ENCODE measurements around the gene TNK1.

Gene TNK1

DNA sequence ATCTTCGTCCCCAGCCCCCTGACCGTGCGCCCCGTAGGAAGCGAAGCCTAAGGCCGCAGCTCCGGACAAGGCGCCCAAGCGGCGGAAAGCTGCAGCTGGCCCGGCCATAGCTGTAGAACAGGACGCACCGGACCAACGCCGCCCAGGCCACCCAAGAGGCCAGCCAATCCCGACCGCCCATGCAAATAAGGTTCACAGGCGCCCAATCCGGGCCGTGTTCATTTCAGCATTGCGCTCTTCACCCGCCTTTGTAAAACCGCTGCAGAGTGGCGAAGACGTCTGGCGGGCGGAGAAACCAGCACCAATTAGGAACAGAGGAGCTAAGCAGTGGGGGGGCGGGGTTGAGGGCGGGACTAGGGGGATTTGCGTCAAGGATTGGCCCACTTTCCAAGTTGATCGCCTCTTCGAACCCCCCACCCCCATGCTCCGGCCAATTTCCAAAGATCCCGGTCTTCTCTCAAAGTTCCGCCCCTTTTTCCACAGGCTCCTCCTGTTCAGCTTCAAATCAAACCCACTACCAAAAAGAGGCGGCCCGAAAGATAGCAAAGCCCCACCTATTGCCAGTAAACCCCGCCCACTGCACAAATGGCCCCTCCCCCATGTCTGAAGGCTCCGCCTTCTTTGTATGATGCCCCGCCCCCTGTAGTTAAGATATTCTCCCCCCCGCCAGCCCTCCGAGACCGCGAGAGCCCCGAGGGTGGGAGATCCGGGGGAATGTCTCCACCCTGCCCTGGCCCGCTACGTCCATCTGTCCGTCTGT, 23.3 kb downstream of the TNK1 start, which contains the start of gene TMEM256:
Gene TMEM256, minus strand, starts transcription at position 121 of the 760 bp plus-strand sequence. Its CDS starts 13 bp downstream, at position 108.
- Histone ChIP-seq H3K27ac (ENCODE audit: extremely low read depth, low read depth, low read length) (peak within 1 kb of the TSS; percentile 81), H3K4me1 (ENCODE audit: control insufficient read depth, insufficient read depth, low read length) (peaks cover 8% of the 10 kb centered on the region), H3K9me3 (ENCODE audit: control insufficient read depth, insufficient read depth, low read depth, low read length) (no peaks in the 10 kb centered on the region), H3K36me3 (ENCODE audit: control insufficient read depth in 2 of 2, insufficient read depth in 1 of 2, low read length in 2 of 2) (peaks cover 6 to 14% of the 10 kb centered on the region in 2 experiments; a peak in 2 of 3 replicates), H3K4me3 (ENCODE audit: low read depth, low read length) (peak within 1 kb of the TSS; percentile 83)
- ChIA-PET POLR2A (interaction anchor here (0.5 to 3.2 kb wide), 62 partner anchors 9 to 1922 kb away, joined by 3 to 67 read pairs (median 5); partner anchors contain the start of genes ACADVL, ATP1B2, CD68 and CHRNB1), CTCF (interaction anchor here (0.6 to 2.7 kb wide), 9 partner anchors 10 to 318 kb away, joined by 3 to 21 read pairs (median 3); partner anchors contain the start of gene PLSCR3)
- TF ChIP-seq GLI2 (tag by site-specific recombination; IDR thresholded peaks at IDR 0.05; ENCODE audit: borderline replicate concordance, low read depth) = no peak
- TF ChIP-seq ZNF248 (tag by site-specific recombination; IDR thresholded peaks at IDR 0.05) = no peak
- TF ChIP-seq, protein P1, sequence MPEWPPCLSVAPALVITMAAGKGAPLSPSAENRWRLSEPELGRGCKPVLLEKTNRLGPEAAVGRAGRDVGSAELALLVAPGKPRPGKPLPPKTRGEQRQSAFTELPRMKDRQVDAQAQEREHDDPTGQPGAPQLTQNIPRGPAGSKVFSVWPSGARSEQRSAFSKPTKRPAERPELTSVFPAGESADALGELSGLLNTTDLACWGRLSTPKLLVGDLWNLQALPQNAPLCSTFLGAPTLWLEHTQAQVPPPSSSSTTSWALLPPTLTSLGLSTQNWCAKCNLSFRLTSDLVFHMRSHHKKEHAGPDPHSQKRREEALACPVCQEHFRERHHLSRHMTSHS (tag by site-specific recombination; IDR thresholded peaks at IDR 0.05) = no peak
- peak; percentile 39; the same call in 1 of the 2 replicates for TF ChIP-seq ZEB2 (tag by site-specific recombination; IDR thresholded peaks at IDR 0.05)
- TF ChIP-seq, protein P2, sequence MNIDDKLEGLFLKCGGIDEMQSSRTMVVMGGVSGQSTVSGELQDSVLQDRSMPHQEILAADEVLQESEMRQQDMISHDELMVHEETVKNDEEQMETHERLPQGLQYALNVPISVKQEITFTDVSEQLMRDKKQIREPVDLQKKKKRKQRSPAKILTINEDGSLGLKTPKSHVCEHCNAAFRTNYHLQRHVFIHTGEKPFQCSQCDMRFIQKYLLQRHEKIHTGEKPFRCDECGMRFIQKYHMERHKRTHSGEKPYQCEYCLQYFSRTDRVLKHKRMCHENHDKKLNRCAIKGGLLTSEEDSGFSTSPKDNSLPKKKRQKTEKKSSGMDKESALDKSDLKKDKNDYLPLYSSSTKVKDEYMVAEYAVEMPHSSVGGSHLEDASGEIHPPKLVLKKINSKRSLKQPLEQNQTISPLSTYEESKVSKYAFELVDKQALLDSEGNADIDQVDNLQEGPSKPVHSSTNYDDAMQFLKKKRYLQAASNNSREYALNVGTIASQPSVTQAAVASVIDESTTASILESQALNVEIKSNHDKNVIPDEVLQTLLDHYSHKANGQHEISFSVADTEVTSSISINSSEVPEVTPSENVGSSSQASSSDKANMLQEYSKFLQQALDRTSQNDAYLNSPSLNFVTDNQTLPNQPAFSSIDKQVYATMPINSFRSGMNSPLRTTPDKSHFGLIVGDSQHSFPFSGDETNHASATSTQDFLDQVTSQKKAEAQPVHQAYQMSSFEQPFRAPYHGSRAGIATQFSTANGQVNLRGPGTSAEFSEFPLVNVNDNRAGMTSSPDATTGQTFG (tag by site-specific recombination; IDR thresholded peaks at IDR 0.05; ENCODE audit: borderline replicate concordance) = no peak
- TF ChIP-seq ZNF274 (IDR thresholded peaks at IDR 0.05; ENCODE audit: low read length) = no peak
- TF ChIP-seq ZNF274 (tag by site-specific recombination; IDR thresholded peaks at IDR 0.05; ENCODE audit: borderline replicate concordance) = no peak
- TF ChIP-seq ZNF174 (tag by site-specific recombination; IDR thresholded peaks at IDR 0.05) = no peak
- TF ChIP-seq ZNF624 (tag by site-specific recombination; IDR thresholded peaks at IDR 0.05) = no peak
- no peak for TF ChIP-seq ZNF426 (tag by site-specific recombination; IDR thresholded peaks at IDR 0.05)
- no peak for TF ChIP-seq ZNF560 (tag by site-specific recombination; IDR thresholded peaks at IDR 0.05; ENCODE audit: borderline replicate concordance)
- peak; percentile 93 for TF ChIP-seq GLIS2 (tag by site-specific recombination; IDR thresholded peaks at IDR 0.05)
- no peak for TF ChIP-seq MYNN (tag by site-specific recombination; IDR thresholded peaks at IDR 0.05; ENCODE audit: borderline replicate concordance)
- peak; percentile 93 for TF ChIP-seq SP3 (tag by site-specific recombination; IDR thresholded peaks at IDR 0.05)
- peak; percentile 58; the same call in 1 of the 2 replicates for TF ChIP-seq ZNF2 (tag by site-specific recombination; IDR thresholded peaks at IDR 0.05)
- no peak for TF ChIP-seq ZNF416 (tag by site-specific recombination; IDR thresholded peaks at IDR 0.05)
- TF ChIP-seq ZNF610 (tag by site-specific recombination; IDR thresholded peaks at IDR 0.05; ENCODE audit: borderline replicate concordance) = no peak
- TF ChIP-seq ZNF654 (tag by site-specific recombination; IDR thresholded peaks at IDR 0.05; ENCODE audit: low read depth) = no peak
- TF ChIP-seq, protein P3, sequence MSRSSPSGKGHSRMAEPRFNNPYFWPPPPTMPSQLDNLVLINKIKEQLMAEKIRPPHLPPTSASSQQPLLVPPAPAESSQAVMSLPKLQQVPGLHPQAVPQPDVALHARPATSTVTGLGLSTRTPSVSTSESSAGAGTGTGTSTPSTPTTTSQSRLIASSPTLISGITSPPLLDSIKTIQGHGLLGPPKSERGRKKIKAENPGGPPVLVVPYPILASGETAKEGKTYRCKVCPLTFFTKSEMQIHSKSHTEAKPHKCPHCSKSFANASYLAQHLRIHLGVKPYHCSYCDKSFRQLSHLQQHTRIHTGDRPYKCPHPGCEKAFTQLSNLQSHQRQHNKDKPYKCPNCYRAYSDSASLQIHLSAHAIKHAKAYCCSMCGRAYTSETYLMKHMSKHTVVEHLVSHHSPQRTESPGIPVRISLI (tag by site-specific recombination; IDR thresholded peaks at IDR 0.05) = no peak
- TF ChIP-seq BCL11B (tag by site-specific recombination; IDR thresholded peaks at IDR 0.05; ENCODE audit: low read depth) = peak; percentile 91
- no peak for TF ChIP-seq ZNF202 (tag by site-specific recombination; IDR thresholded peaks at IDR 0.05; ENCODE audit: borderline replicate concordance)
- TF ChIP-seq TRIM28 (IDR thresholded peaks at IDR 0.05; ENCODE audit: borderline replicate concordance, low read length) = no peak
- no peak for TF ChIP-seq HOXA7 (CRISPR knock-in tag; IDR thresholded peaks at IDR 0.05; ENCODE audit: borderline replicate concordance)
- TF ChIP-seq ZNF660 (tag by site-specific recombination; IDR thresholded peaks at IDR 0.05) = no peak; the same call in 1 of the 2 replicates
- TF ChIP-seq ZNF266 (tag by site-specific recombination; IDR thresholded peaks at IDR 0.05; ENCODE audit: low read depth) = no peak
- no peak for TF ChIP-seq ZNF473 (tag by site-specific recombination; IDR thresholded peaks at IDR 0.05)
- no peak for TF ChIP-seq ZNF157 (tag by site-specific recombination; IDR thresholded peaks at IDR 0.05)
- peak; percentile 70 for TF ChIP-seq ZNF600 (tag by site-specific recombination; IDR thresholded peaks at IDR 0.05)
- no peak for TF ChIP-seq ZNF311 (tag by site-specific recombination; IDR thresholded peaks at IDR 0.05; ENCODE audit: borderline replicate concordance)
- no peak for TF ChIP-seq HOXD13 (CRISPR knock-in tag; IDR thresholded peaks at IDR 0.05; ENCODE audit: borderline replicate concordance)
- no peak for TF ChIP-seq ZNF292 (tag by site-specific recombination; IDR thresholded peaks at IDR 0.05; ENCODE audit: borderline replicate concordance, low read depth)
- TF ChIP-seq GLI4 (tag by site-specific recombination; IDR thresholded peaks at IDR 0.05) = no peak
- no peak for TF ChIP-seq ZNF792 (tag by site-specific recombination; IDR thresholded peaks at IDR 0.05)
- TF ChIP-seq ZNF302 (tag by site-specific recombination; IDR thresholded peaks at IDR 0.05; ENCODE audit: low read depth) = no peak

Data from HEK293 (cell line).